ENCODE results near the gene SH3BGRL.

DNA sequence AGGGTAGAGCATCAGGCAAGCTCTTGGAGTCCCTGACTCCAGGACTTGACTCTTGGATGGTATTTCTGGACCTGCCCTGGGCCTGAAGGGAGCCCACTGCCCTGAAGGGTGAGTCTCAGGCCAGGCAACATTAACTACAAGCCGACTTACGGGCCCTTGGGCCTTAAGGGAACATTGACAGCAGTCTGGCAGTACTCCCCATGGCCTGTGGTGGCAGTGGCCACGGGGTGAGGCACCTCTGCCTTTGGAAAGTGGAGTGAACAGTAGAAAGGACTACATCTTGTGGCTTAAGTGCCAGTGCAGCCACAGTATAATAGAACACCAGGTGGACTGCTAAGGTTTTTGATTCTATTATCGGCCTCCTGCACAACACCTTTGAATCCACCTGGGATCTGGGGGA lies 36.3 kb downstream of the SH3BGRL start:
- TF ChIP-seq, protein P1, sequence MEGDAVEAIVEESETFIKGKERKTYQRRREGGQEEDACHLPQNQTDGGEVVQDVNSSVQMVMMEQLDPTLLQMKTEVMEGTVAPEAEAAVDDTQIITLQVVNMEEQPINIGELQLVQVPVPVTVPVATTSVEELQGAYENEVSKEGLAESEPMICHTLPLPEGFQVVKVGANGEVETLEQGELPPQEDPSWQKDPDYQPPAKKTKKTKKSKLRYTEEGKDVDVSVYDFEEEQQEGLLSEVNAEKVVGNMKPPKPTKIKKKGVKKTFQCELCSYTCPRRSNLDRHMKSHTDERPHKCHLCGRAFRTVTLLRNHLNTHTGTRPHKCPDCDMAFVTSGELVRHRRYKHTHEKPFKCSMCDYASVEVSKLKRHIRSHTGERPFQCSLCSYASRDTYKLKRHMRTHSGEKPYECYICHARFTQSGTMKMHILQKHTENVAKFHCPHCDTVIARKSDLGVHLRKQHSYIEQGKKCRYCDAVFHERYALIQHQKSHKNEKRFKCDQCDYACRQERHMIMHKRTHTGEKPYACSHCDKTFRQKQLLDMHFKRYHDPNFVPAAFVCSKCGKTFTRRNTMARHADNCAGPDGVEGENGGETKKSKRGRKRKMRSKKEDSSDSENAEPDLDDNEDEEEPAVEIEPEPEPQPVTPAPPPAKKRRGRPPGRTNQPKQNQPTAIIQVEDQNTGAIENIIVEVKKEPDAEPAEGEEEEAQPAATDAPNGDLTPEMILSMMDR (IDR thresholded peaks at IDR 0.05) = no peak
- no peak for TF ChIP-seq POLR2A (IDR thresholded peaks at IDR 0.05)

Data from adrenal gland (tissue), 5 donors.